ENCODE data around the gene TMEM86A. TPM values are rescaled to one million over a fixed set of nuclear protein-coding genes. Genes with fewer than 3 reads are reported as not detected.

Gene TMEM86A
- total RNA-seq, 4 donors from 2014 or later: 1.7 to 3.6 (median 2.8) TPM

- H3K36me3 ChIP-seq: no peaks in the 10 kb centered on the region
- H3K27ac ChIP-seq: peak overlapping the region; percentile 42 to 73 (median 55)
- DNase-seq (peak; percentile 41 to 52), ATAC-seq (peak; percentile 72 to 86)
- peak in 1 of 2 donors; percentile 36 for TF ChIP-seq POLR2A (IDR thresholded peaks at IDR 0.05)
- TF ChIP-seq CTCF (IDR thresholded peaks at IDR 0.05 in 4 of 5, conservative IDR thresholded peaks at IDR 0.05 in 1 of 5): no peak
- in situ Hi-C loops (cut with MboI; ENCODE audit: low sequenced_read_pairs in 4 of 4): no loop called here
- intact Hi-C loops (cut with DNase I; ENCODE audit: low total_unique reads): loop anchor here (2.0 to 5.0 kb wide), 3 partner anchors 22 to 134 kb away; partner anchors contain the start of genes SPTY2D1, TMEM86A and UEVLD
- H3K4me3 ChIP-seq: peak overlapping the region; percentile 59 to 74 (median 65)
- no peaks in the 10 kb centered on the region for H3K27me3 ChIP-seq
- peaks cover 0 to 7% of the 10 kb centered on the region in 2 donors for H3K4me1 ChIP-seq
- no peaks in the 10 kb centered on the region for H3K9me3 ChIP-seq
These were observed 22.4 kb downstream of the TMEM86A start for GRCh38 chr11:18720808-18721560.

- DNase-seq: no peak
- no peak for TF ChIP-seq POLR2A (IDR thresholded peaks at IDR 0.05)
- peak; percentile 41 to 81 (median 64) for TF ChIP-seq CTCF (IDR thresholded peaks at IDR 0.05 in 4 of 5, conservative IDR thresholded peaks at IDR 0.05 in 1 of 5)
- peak; percentile 66 to 72 for ATAC-seq
- Histone ChIP-seq H3K27ac (peak overlapping the region; percentile 42 to 73 (median 55)), H3K9me3 (no peaks in the 10 kb centered on the region), H3K4me3 (peak overlapping the region; percentile 59 to 74 (median 65)), H3K27me3 (no peaks in the 10 kb centered on the region), H3K4me1 (peaks cover 0 to 7% of the 10 kb centered on the region in 2 donors), H3K36me3 (no peaks in the 10 kb centered on the region)
- intact Hi-C loops (cut with DNase I; ENCODE audit: low total_unique reads): loop anchor here (2.0 to 5.0 kb wide), 3 partner anchors 23 to 134 kb away; partner anchors contain the start of genes SPTY2D1, TMEM86A and UEVLD
- in situ Hi-C loops (cut with MboI; ENCODE audit: low sequenced_read_pairs in 4 of 4): no loop called here
These were observed 23.1 kb downstream of the TMEM86A start for GRCh38 chr11:18721561-18722292.

GRCh38 chr11:18722293-18722637, 23.7 kb downstream of the TMEM86A start:
- H3K27ac ChIP-seq: no peak overlapping the region
- H3K4me1 ChIP-seq: peaks cover 0 to 7% of the 10 kb centered on the region in 2 donors
- no peaks in the 10 kb centered on the region for H3K9me3 ChIP-seq
- intact Hi-C loops (cut with DNase I; ENCODE audit: low total_unique reads) (loop anchor here (5.0 kb wide), 2 partner anchors 90 to 135 kb away; partner anchors contain the start of genes SPTY2D1 and UEVLD), in situ Hi-C loops (cut with MboI; ENCODE audit: low sequenced_read_pairs in 4 of 4) (no loop called here)
- TF ChIP-seq CTCF (IDR thresholded peaks at IDR 0.05 in 4 of 5, conservative IDR thresholded peaks at IDR 0.05 in 1 of 5) (peak in 1 of 5 experiments; percentile 9), POLR2A (IDR thresholded peaks at IDR 0.05) (no peak)
- H3K27me3 ChIP-seq: no peaks in the 10 kb centered on the region
- no peak for DNase-seq
- ATAC-seq: no peak
- peak overlapping the region in 2 of 4 donors; percentile 66 to 74 for H3K4me3 ChIP-seq
- H3K36me3 ChIP-seq: no peaks in the 10 kb centered on the region

- in situ Hi-C loops (cut with MboI; ENCODE audit: low sequenced_read_pairs in 4 of 4) (no loop called here), intact Hi-C loops (cut with DNase I; ENCODE audit: low total_unique reads) (loop anchor here (5.0 kb wide), 2 partner anchors 92 to 137 kb away; partner anchors contain the start of genes SPTY2D1 and UEVLD)
- Histone ChIP-seq H3K9me3 (no peaks in the 10 kb centered on the region), H3K4me3 (no peak overlapping the region), H3K27me3 (no peaks in the 10 kb centered on the region), H3K4me1 (peaks cover 0 to 7% of the 10 kb centered on the region in 2 donors), H3K36me3 (no peaks in the 10 kb centered on the region), H3K27ac (no peak overlapping the region)
- DNase-seq: no peak
- no peak for TF ChIP-seq POLR2A (IDR thresholded peaks at IDR 0.05)
- no peak for TF ChIP-seq CTCF (IDR thresholded peaks at IDR 0.05 in 4 of 5, conservative IDR thresholded peaks at IDR 0.05 in 1 of 5)
- no peak for ATAC-seq
These were observed 25.4 kb downstream of the TMEM86A start for GRCh38 chr11:18723991-18724390.
